Mononuclear cell (primary cell): ENCODE data around the gene TAS2R5. TPM values are rescaled to one million over a fixed set of nuclear protein-coding genes. Genes with fewer than 3 reads are reported as not detected.
"Not testable (repeated sequence)": the region's sequence is repeated elsewhere in the genome, so short reads cannot be mapped to it uniquely, and the experiment has no call there.

Experiments
- H3K27me3 ChIP-seq: 2 replicates; pipeline ENCODE4 v1.6.0; 2011; ENCODE audit warnings: low read length, control low read depth; ENCODE audit not compliant: insufficient read depth
- H3K4me1 ChIP-seq: 2 replicates; pipeline ENCODE4 v1.5.1; 2011; ENCODE audit warnings: mild to moderate bottlenecking, low read length, control low read depth; ENCODE audit not compliant: insufficient read depth
- H3K4me3 ChIP-seq: 2 replicates; pipeline ENCODE4 v1.5.1; 2011; ENCODE audit warnings: mild to moderate bottlenecking, low read length, moderate library complexity
- H3K9me3 ChIP-seq: 2 replicates; pipeline ENCODE4 v1.5.1; 2011; ENCODE audit warnings: low read depth, mild to moderate bottlenecking, control low read depth, low read length
- total RNA-seq: library from RNA; depleted of rRNA; stranded (reverse); fragments of >200 nt; gene quantifications from one replicate; pipeline ENCODE4 v1.2.3, GENCODE V29; 2012

The TAS2R5 gene
- total RNA-seq: 0.10 TPM

- no peaks in the 10 kb centered on the region for H3K27me3 ChIP-seq
- peaks cover 6% of the 10 kb centered on the region for H3K4me1 ChIP-seq
- H3K4me3 ChIP-seq: no peak within 1 kb of the TSS
- no peaks in the 10 kb centered on the region for H3K9me3 ChIP-seq
Observed at GRCh38 chr7:141789917-141790316, at the start of gene TAS2R5. TSS of gene TAS2R5 (plus strand) at chr7:141790217. CDS start at chr7:141790362, 145 bp downstream.

GRCh38 chr7:141742229-141742628 lies 47.8 kb upstream of the TAS2R5 start:
- Histone ChIP-seq H3K4me3 (no peak overlapping the region), H3K4me1 (peaks cover 26% of the 10 kb centered on the region), H3K27me3 (no peaks in the 10 kb centered on the region), H3K9me3 (no peaks in the 10 kb centered on the region)

GRCh38 chr7:141744131-141744530 lies 45.9 kb upstream of the TAS2R5 start:
- Histone ChIP-seq H3K4me3 (no peak overlapping the region), H3K9me3 (no peaks in the 10 kb centered on the region), H3K4me1 (peaks cover 16% of the 10 kb centered on the region), H3K27me3 (no peaks in the 10 kb centered on the region)

- no peaks in the 10 kb centered on the region for H3K27me3 ChIP-seq
- H3K4me1 ChIP-seq: no peaks in the 10 kb centered on the region
- no peak overlapping the region for H3K4me3 ChIP-seq
- peaks cover 29% of the 10 kb centered on the region for H3K9me3 ChIP-seq
Observed at GRCh38 chr7:141748396-141748795, 41.6 kb upstream of the TAS2R5 start.

GRCh38 chr7:141751904-141752303 lies 38.1 kb upstream of the TAS2R5 start:
- not testable (repeated sequence) for H3K27me3 ChIP-seq, H3K4me3 ChIP-seq, H3K4me1 ChIP-seq
- H3K9me3 ChIP-seq: peaks cover 29% of the 10 kb centered on the region

GRCh38 chr7:141752634-141753033 lies 37.4 kb upstream of the TAS2R5 start:
- peaks cover 29% of the 10 kb centered on the region for H3K9me3 ChIP-seq
- no peaks in the 10 kb centered on the region for H3K4me1 ChIP-seq
- H3K4me3 ChIP-seq: no peak overlapping the region
- no peaks in the 10 kb centered on the region for H3K27me3 ChIP-seq

GRCh38 chr7:141754939-141755338 lies 35.1 kb upstream of the TAS2R5 start:
- Histone ChIP-seq H3K27me3 (no peaks in the 10 kb centered on the region), H3K4me3 (no peak overlapping the region), H3K9me3 (peaks cover 29% of the 10 kb centered on the region), H3K4me1 (no peaks in the 10 kb centered on the region)

- H3K9me3 ChIP-seq: no peaks in the 10 kb centered on the region
- H3K4me3 ChIP-seq: no peak within 1 kb of the TSS
- no peaks in the 10 kb centered on the region for H3K27me3 ChIP-seq
- H3K4me1 ChIP-seq: no peaks in the 10 kb centered on the region
Observed at GRCh38 chr7:141763797-141764196, 26.2 kb upstream of the TAS2R5 start, which contains the start of gene TAS2R3. TSS of gene TAS2R3 (plus strand) at chr7:141764097. CDS start at chr7:141764159, 62 bp downstream.

- H3K4me3 ChIP-seq, H3K4me1 ChIP-seq, H3K9me3 ChIP-seq, H3K27me3 ChIP-seq: not testable (repeated sequence)
Observed at GRCh38 chr7:141770083-141770583, 19.9 kb upstream of the TAS2R5 start.

- H3K9me3 ChIP-seq: no peaks in the 10 kb centered on the region
- no peaks in the 10 kb centered on the region for H3K4me1 ChIP-seq
- no peak within 1 kb of the TSS for H3K4me3 ChIP-seq
- H3K27me3 ChIP-seq: no peaks in the 10 kb centered on the region
Observed at GRCh38 chr7:141776374-141776773, 13.6 kb upstream of the TAS2R5 start, which contains the start of gene TAS2R4. TSS of gene TAS2R4 (plus strand) at chr7:141776674. CDS start at chr7:141778489, 1,815 bp downstream.

GRCh38 chr7:141785706-141786552 lies 4.1 kb upstream of the TAS2R5 start:
- no peak overlapping the region for H3K4me3 ChIP-seq
- H3K9me3 ChIP-seq: no peaks in the 10 kb centered on the region
- peaks cover 6% of the 10 kb centered on the region for H3K4me1 ChIP-seq
- H3K27me3 ChIP-seq: no peaks in the 10 kb centered on the region

GRCh38 chr7:141788296-141788695 lies 1.7 kb upstream of the TAS2R5 start:
- Histone ChIP-seq H3K4me1 (peaks cover 6% of the 10 kb centered on the region), H3K4me3 (no peak overlapping the region), H3K27me3 (no peaks in the 10 kb centered on the region), H3K9me3 (no peaks in the 10 kb centered on the region)

GRCh38 chr7:141792526-141792925 lies 2.5 kb downstream of the TAS2R5 start:
- Histone ChIP-seq H3K9me3 (no peaks in the 10 kb centered on the region), H3K4me1 (no peaks in the 10 kb centered on the region), H3K27me3 (no peaks in the 10 kb centered on the region), H3K4me3 (no peak overlapping the region)

GRCh38 chr7:141820067-141820466 lies 30.1 kb downstream of the TAS2R5 start:
- Histone ChIP-seq H3K9me3 (peaks cover 36% of the 10 kb centered on the region), H3K4me3 (no peak overlapping the region), H3K4me1 (no peaks in the 10 kb centered on the region), H3K27me3 (no peaks in the 10 kb centered on the region)

GRCh38 chr7:141822432-141822831 lies 32.4 kb downstream of the TAS2R5 start:
- peaks cover 36% of the 10 kb centered on the region for H3K9me3 ChIP-seq
- not testable (repeated sequence) for H3K4me3 ChIP-seq, H3K27me3 ChIP-seq, H3K4me1 ChIP-seq

- Histone ChIP-seq H3K27me3 (no peaks in the 10 kb centered on the region), H3K4me1 (no peaks in the 10 kb centered on the region)
Observed at GRCh38 chr7:141837683-141838082, 47.7 kb downstream of the TAS2R5 start.

More at GRCh38 chr7:141837683-141838082, 47.7 kb downstream of the TAS2R5 start:
- Histone ChIP-seq H3K4me3 (no peak overlapping the region), H3K9me3 (no peaks in the 10 kb centered on the region)
